Esophagus muscularis mucosa (tissue), 4 donors: ENCODE results near the gene MCEMP1. TPM values are rescaled to one million over a fixed set of nuclear protein-coding genes. Genes with fewer than 3 reads are reported as not detected.

Source experiments
- DNase-seq: peaks from one replicate; pipeline ENCODE4 v3.0.0-alpha.2; 2017; ENCODE audit errors: extremely low spot score
- H3K27ac ChIP-seq, 4 donors: fragments of 200-600 bp; sonication (generic); replicated peaks in 1 of 4; 1 replicate in 3 of 4; 2 replicates in 1 of 4; pipeline ENCODE4 v1.5.1; 2016 to 2019; ENCODE audit warnings: mild to moderate bottlenecking in 1 of 4
- H3K27me3 ChIP-seq, 4 donors: fragments of 200-600 bp; sonication (generic); one replicate each; pipeline versions ENCODE4 v1.5.1 to v1.6.0; 2016 to 2019
- H3K36me3 ChIP-seq, 4 donors: fragments of 200-600 bp; sonication (generic); one replicate each; pipeline ENCODE4 v1.5.1; 2016 to 2019
- H3K4me1 ChIP-seq, 4 donors: fragments of 200-600 bp; sonication (generic); one replicate each; pipeline ENCODE4 v1.5.1; 2016 to 2019
- H3K4me3 ChIP-seq, 4 donors: fragments of 200-600 bp; sonication (generic); 1 replicate in 2 of 4; 2 replicates in 2 of 4; pipeline ENCODE4 v1.5.1; 2016 to 2019; ENCODE audit warnings: mild to moderate bottlenecking in 4 of 4, moderate library complexity in 1 of 4
- H3K9me3 ChIP-seq, 4 donors: fragments of 200-600 bp; sonication (generic); 1 replicate in 3 of 4; 2 replicates in 1 of 4; pipeline ENCODE4 v1.5.1; 2016 to 2019
- EP300 ChIP-seq: sonication (generic); formaldehyde crosslinking; IDR thresholded peaks from one replicate; pipeline ENCODE4 v1.6.1; 2017; ENCODE audit warnings: antibody characterized with exemption
- POLR2A ChIP-seq: fragments of 450-650 bp; IDR thresholded peaks from one replicate; pipeline ENCODE4 v1.6.1; 2017; ENCODE audit warnings: antibody characterized with exemption, moderate library complexity, mild to moderate bottlenecking, low read depth
- POLR2AphosphoS5 ChIP-seq, 2 donors: sonication (generic); formaldehyde crosslinking; IDR thresholded peaks; one replicate each; pipeline ENCODE4 v1.6.1; 2017; ENCODE audit warnings: antibody characterized with exemption in 2 of 2
- WGBS: methylation state at CpG from one replicate; pipeline ENCODE4 v1.1.5; 2018; 5-methylcytosine and 5-hydroxymethylcytosine counted together
- intact Hi-C: fragments of 100-400 bp; cut with DNase I; formaldehyde crosslinking; loops from one replicate; pipeline ENCODE4 v1.15.1; 2023
- total RNA-seq, 4 donors: library from RNA; depleted of rRNA; stranded (reverse); fragments of >200 nt; gene quantifications; one replicate each; pipeline versions ENCODE4 v1.1.0 to v1.2.1, GENCODE V29; 2016
- TF ChIP-seq, protein P1 (sequence below), 3 experiments: fragments of 200-600 bp in 2 of 3; fragments of 450-650 bp in 1 of 3; sonication (generic) in 2 of 3; IDR thresholded peaks; one replicate each; pipeline ENCODE4 v1.5.1; 2017 to 2019; ENCODE audit warnings: antibody characterized with exemption in 3 of 3, mild to moderate bottlenecking in 2 of 3, moderate library complexity in 1 of 3

Gene MCEMP1
- total RNA-seq, 4 donors from 2014 or later, result 0.34 to 2.0 (median 0.42) TPM; not detected in 1

DNA sequence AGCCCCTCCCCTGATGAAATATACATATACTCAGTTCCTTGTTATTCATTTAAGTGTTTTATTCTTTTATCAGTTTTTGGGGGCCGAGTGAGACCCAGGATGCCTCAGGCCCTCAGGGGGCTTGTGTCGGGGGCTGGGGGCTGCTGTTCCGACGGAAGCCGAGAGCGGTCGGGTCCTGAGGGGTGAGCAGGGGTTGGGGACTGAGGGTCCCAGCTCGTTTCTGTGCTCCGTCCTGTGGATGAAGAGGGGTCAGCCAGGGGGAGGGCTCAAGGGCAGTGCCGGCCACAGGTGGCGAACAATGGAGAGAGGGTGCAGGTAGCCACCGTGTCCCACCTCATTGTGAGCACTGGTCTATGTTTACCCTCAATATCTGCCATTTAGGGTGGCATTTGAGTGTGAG lies 45.3 kb upstream of the MCEMP1 start:
- H3K4me1 ChIP-seq, result peaks cover 32 to 48% (median 38%) of the 10 kb centered on the region in 4 donors
- intact Hi-C loops, result no loop called here
- H3K9me3 ChIP-seq, result no peaks in the 10 kb centered on the region
- 93% methylated on average over 8 of the region's 12 CpGs for WGBS
- peaks cover 0 to 17% (median 1%) of the 10 kb centered on the region in 4 donors for H3K27me3 ChIP-seq
- no peak overlapping the region for H3K27ac ChIP-seq
- no peak overlapping the region for H3K4me3 ChIP-seq
- TF ChIP-seq, protein P1, sequence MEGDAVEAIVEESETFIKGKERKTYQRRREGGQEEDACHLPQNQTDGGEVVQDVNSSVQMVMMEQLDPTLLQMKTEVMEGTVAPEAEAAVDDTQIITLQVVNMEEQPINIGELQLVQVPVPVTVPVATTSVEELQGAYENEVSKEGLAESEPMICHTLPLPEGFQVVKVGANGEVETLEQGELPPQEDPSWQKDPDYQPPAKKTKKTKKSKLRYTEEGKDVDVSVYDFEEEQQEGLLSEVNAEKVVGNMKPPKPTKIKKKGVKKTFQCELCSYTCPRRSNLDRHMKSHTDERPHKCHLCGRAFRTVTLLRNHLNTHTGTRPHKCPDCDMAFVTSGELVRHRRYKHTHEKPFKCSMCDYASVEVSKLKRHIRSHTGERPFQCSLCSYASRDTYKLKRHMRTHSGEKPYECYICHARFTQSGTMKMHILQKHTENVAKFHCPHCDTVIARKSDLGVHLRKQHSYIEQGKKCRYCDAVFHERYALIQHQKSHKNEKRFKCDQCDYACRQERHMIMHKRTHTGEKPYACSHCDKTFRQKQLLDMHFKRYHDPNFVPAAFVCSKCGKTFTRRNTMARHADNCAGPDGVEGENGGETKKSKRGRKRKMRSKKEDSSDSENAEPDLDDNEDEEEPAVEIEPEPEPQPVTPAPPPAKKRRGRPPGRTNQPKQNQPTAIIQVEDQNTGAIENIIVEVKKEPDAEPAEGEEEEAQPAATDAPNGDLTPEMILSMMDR (IDR thresholded peaks at IDR 0.05), result no peak
- TF ChIP-seq POLR2AphosphoS5 (IDR thresholded peaks at IDR 0.05), result no peak
- no peak for TF ChIP-seq POLR2A
- TF ChIP-seq EP300, result no peak
- peaks cover 0 to 30% (median 15%) of the 10 kb centered on the region in 4 donors for H3K36me3 ChIP-seq
- no peak for DNase-seq

DNA sequence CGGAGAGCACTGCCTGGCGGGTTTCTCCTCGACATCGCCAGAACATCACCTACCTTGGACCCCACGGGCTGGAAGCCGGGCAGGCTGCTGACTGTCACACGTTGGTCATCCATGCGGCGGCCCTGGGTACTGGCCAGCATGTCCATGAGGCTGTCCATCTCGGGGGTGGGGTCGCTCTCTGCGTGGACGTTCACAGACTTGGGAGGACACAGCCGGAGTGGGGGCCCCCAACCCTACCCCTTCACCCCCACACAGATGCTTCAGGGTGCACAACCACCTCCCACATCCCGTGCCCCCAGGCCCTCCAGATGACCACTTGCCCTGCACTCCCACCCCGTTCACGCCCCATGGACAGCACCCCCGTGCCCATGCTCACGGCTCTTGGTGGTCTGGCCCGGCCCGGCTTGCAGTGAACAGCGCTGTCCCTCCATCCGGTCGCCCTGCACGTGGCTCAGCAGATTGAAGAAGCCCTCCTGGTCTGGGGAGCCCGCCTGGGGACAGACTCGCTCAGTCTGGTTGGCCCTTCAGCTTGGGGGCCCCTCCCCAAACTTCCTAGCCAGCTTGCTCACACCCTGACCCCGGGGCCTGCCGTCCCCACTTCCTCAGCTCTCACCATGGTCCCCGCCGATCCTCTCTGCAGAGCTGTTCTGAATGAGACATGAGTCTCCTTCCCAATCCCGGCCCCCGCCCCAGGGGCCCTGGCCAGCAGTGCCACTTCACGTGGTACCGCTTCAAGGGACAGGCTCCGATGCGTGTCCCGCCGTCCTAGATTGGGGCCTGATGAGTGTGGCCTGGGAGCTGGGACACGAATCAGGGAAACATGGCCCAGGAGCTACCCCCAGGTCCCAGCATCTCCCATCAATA lies 44.3 kb upstream of the MCEMP1 start:
- H3K36me3 ChIP-seq, result peaks cover 0 to 20% (median 8%) of the 10 kb centered on the region in 4 donors
- intact Hi-C loops, result no loop called here
- H3K27ac ChIP-seq, result no peak overlapping the region
- no peaks in the 10 kb centered on the region for H3K9me3 ChIP-seq
- H3K4me3 ChIP-seq, result no peak overlapping the region
- H3K27me3 ChIP-seq, result peaks cover 0 to 27% (median 11%) of the 10 kb centered on the region in 4 donors
- TF ChIP-seq EP300 (no peak), POLR2A (no peak), POLR2AphosphoS5 (IDR thresholded peaks at IDR 0.05) (no peak)
- TF ChIP-seq, protein P1 (IDR thresholded peaks at IDR 0.05), result no peak
- peaks cover 27 to 48% (median 36%) of the 10 kb centered on the region in 4 donors for H3K4me1 ChIP-seq
- DNase-seq, result no peak
- 91% methylated on average over 20 of the region's 40 CpGs for WGBS

DNA sequence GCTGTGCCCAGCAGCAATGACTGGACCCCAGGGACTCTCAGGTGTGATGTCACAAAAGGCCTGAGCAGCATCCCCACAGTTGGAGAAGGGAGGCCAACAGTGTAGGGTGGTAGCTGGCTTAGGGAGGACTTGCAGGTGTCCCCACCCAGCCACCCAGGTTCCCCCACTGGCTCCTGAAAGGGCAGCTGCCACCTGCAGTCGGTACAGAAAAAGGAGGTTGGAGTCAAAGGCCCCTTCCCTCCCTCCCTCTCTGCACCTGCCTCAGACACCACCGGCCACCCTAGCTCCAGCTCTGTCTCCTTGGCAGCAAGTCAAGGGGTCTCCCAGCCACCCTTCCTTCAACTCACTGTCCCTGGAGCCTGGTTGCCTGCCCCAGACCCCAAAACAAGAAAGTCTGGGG lies 43.2 kb upstream of the MCEMP1 start, which contains the start of gene PCP2:
PCP2 (minus strand) TSS at position 22 of the 400 bp plus-strand sequence. CDS start 262 bp downstream, outside the sequence.
- DNase-seq, result no peak
- intact Hi-C loops, result no loop called here
- Histone ChIP-seq H3K36me3 (peaks cover 0 to 17% (median 7%) of the 10 kb centered on the region in 4 donors), H3K4me3 (no peak within 1 kb of the TSS), H3K27me3 (peaks cover 0 to 39% (median 18%) of the 10 kb centered on the region in 4 donors), H3K27ac (no peak within 1 kb of the TSS), H3K9me3 (no peaks in the 10 kb centered on the region), H3K4me1 (peaks cover 16 to 36% (median 25%) of the 10 kb centered on the region in 4 donors)
- 51% methylated on average over 2 of the region's 2 CpGs for WGBS
- TF ChIP-seq EP300, result no peak
- TF ChIP-seq, protein P1 (IDR thresholded peaks at IDR 0.05), result no peak
- no peak for TF ChIP-seq POLR2AphosphoS5 (IDR thresholded peaks at IDR 0.05)
- no peak for TF ChIP-seq POLR2A

DNA sequence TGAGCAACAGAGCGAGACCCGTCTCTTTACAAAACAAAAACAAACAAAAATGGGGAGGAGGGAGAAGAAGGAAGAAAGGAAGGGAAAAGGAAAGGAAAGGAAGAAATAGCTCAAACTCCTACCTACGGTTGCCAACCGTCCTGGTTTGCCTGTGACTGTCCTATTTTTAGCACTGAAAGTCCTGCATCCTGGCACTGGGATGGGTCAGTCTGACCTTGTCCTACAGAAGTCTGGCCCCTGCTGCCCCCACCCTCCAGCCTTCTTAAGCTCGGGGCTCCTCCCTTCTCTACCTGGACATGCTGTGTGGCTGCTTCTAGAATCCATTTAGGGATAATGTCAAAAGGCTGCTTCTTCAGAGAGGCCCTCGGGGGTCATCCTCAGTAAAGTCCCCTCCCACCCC lies 41.2 kb upstream of the MCEMP1 start:
- Histone ChIP-seq H3K9me3 (no peaks in the 10 kb centered on the region), H3K27me3 (peaks cover 0 to 54% (median 20%) of the 10 kb centered on the region in 4 donors), H3K36me3 (peaks cover 0 to 17% (median 7%) of the 10 kb centered on the region in 4 donors), H3K4me3 (no peak overlapping the region), H3K27ac (no peak overlapping the region), H3K4me1 (peaks cover 7 to 25% (median 15%) of the 10 kb centered on the region in 4 donors)
- TF ChIP-seq, protein P1 (IDR thresholded peaks at IDR 0.05), result no peak
- TF ChIP-seq POLR2A (no peak), POLR2AphosphoS5 (IDR thresholded peaks at IDR 0.05) (no peak), EP300 (no peak)
- DNase-seq, result no peak
- intact Hi-C loops, result no loop called here
- WGBS, result 54% methylated on average over 6 of the region's 6 CpGs
